HepG2 (cell line): ENCODE results near the gene ZNF274. TPM values are rescaled to one million over a fixed set of nuclear protein-coding genes. Genes with fewer than 3 reads are reported as not detected.

Source experiments
- ATAC-seq: fragments of 200-7000 bp; cut with Tn5 transposase; 3 replicates; pipeline ENCODE4 v1.9.1; 2020; ENCODE audit warnings: mild to moderate bottlenecking, moderate library complexity
- BruUV-seq: library from RNA; stranded (reverse); fragments of 400-500 nt; replicated peaks from 2 replicates; lab custom pipeline; 2021; lab: Mats Ljungman, UMichigan
- CTCF ChIA-PET: fragments of 300-600 bp; formaldehyde crosslinking; extraction: SDS; loops from one replicate; lab custom pipeline; 2021; ENCODE audit warnings: low total read pairs, inconsistent platforms, low intra/inter-chr PET ratio; lab: Yijun Ruan, JAX
- POLR2A ChIA-PET: fragments of 350-600 bp; sonication (Branson Sonifier 250); formaldehyde crosslinking; loops from one replicate; lab custom pipeline; 2020; ENCODE audit warnings: antibody characterized with exemption, inconsistent platforms; lab: Yijun Ruan, JAX
- DNase-seq: peaks from one replicate; pipeline ENCODE4 v3.0.0-alpha.2; 2015; ENCODE audit warnings: low spot score
- FAIRE-seq: peaks from 3 replicates; lab custom pipeline; 2011; peaks lifted over from hg19 to GRCh38; lab: Jason Lieb, UNC
- H2AFZ ChIP-seq: one replicate; pipeline ENCODE4 v1.6.1; 2011; ENCODE audit warnings: low read length, inconsistent platforms
- H3K27ac ChIP-seq: fragments of 300-600 bp; 3 replicates; pipeline ENCODE4 v1.8.0; 2011; ENCODE audit warnings: mixed run types, mild to moderate bottlenecking, mixed read lengths, low read length, inconsistent platforms; ENCODE audit not compliant: insufficient read depth; ENCODE audit errors: extremely low read length
- H3K27me3 ChIP-seq, 2 experiments: fragments of 200-600 bp in 1 of 2; 2 replicates in 1 of 2; 3 replicates in 1 of 2; pipeline versions ENCODE4 v1.6.0 to v1.8.0; 2011; ENCODE audit warnings: low read length in 2 of 2, mild to moderate bottlenecking in 2 of 2, moderate library complexity in 2 of 2, inconsistent platforms in 1 of 2; ENCODE audit not compliant: insufficient read depth in 2 of 2, control insufficient read depth in 1 of 2
- H3K36me3 ChIP-seq, 2 experiments: fragments of 200-600 bp in 1 of 2; replicated peaks in 1 of 2; 2 replicates in 1 of 2; 3 replicates in 1 of 2; pipeline versions ENCODE4 v1.5.1 to v1.8.0; 2011; ENCODE audit warnings: low read length in 2 of 2, inconsistent platforms in 1 of 2; ENCODE audit not compliant: insufficient read depth in 2 of 2, control insufficient read depth in 1 of 2
- H3K4me1 ChIP-seq: 2 replicates; pipeline ENCODE4 v1.5.1; 2012; ENCODE audit warnings: low read length, inconsistent platforms; ENCODE audit not compliant: insufficient read depth
- H3K4me2 ChIP-seq: 2 replicates; pipeline ENCODE4 v1.6.0; 2011; ENCODE audit warnings: low read depth, low read length, inconsistent platforms
- H3K4me3 ChIP-seq, 3 experiments: fragments of 200-600 bp in 1 of 3; sonication (generic), shearing (Covaris generic) in 1 of 3; replicated peaks in 1 of 3; 2 replicates each; pipeline ENCODE4 v1.5.1; 2011 to 2016; ENCODE audit warnings: low read length in 3 of 3, inconsistent platforms in 2 of 3, low read depth in 2 of 3, mild to moderate bottlenecking in 2 of 3, control low read depth in 1 of 3, mixed read lengths in 1 of 3; ENCODE audit not compliant: insufficient read depth in 1 of 3
- H3K79me2 ChIP-seq: one replicate; pipeline ENCODE4 v1.6.1; 2011; ENCODE audit warnings: low read length, inconsistent platforms; ENCODE audit not compliant: insufficient read depth
- H3K9ac ChIP-seq: 2 replicates; pipeline ENCODE4 v1.6.0; 2011; ENCODE audit warnings: mild to moderate bottlenecking, low read depth, low read length, inconsistent platforms; ENCODE audit not compliant: insufficient read depth
- H3K9me3 ChIP-seq: 2 replicates; pipeline ENCODE4 v1.5.1; 2012; ENCODE audit warnings: mild to moderate bottlenecking, low read length
- H4K20me1 ChIP-seq: 2 replicates; pipeline ENCODE4 v1.6.0; 2011; ENCODE audit warnings: inconsistent platforms, mild to moderate bottlenecking, low read length, moderate library complexity; ENCODE audit not compliant: insufficient read depth
- MBNL3 ChIP-seq: fragments of 250-450 bp; sonication (Bioruptor Pico); conservative IDR thresholded peaks from 2 replicates; pipeline ENCODE4 v1.8.0; 2022; ENCODE audit warnings: mild to moderate bottlenecking, inconsistent platforms
- RNF2 ChIP-seq: fragments of 450-650 bp; conservative IDR thresholded peaks from 2 replicates; pipeline ENCODE4 v1.6.1; 2016; ENCODE audit warnings: low read depth
- TAF15 ChIP-seq: fragments of 200-400 bp; formaldehyde crosslinking; IDR thresholded peaks from one replicate; pipeline ENCODE4 v1.6.1; 2018; ENCODE audit warnings: mild to moderate bottlenecking, low read depth, low read length; ENCODE audit not compliant: poor library complexity, severe bottlenecking
- TOE1 ChIP-seq: sonication (generic); formaldehyde crosslinking; IDR thresholded peaks from 2 replicates; pipeline ENCODE4 v1.4.0; 2020; ENCODE audit warnings: mild to moderate bottlenecking, missing genetic modification reagents
- ZNF879 ChIP-seq: sonication (generic); formaldehyde crosslinking; IDR thresholded peaks from 2 replicates; pipeline ENCODE4 v1.8.1; 2023; ENCODE audit warnings: missing genetic modification reagents
- ZSCAN31 ChIP-seq: sonication (generic); formaldehyde crosslinking; IDR thresholded peaks from 2 replicates; pipeline ENCODE4 v1.5.0; 2020; ENCODE audit warnings: low read depth, mild to moderate bottlenecking, missing genetic modification reagents
- WGBS: methylation state at CpG from one replicate; pipeline ENCODE4 v1.1.6; 2017; ENCODE audit warnings: low lambda C conversion rate; 5-methylcytosine and 5-hydroxymethylcytosine counted together
- in situ Hi-C: cut with HindIII; loops from 2 replicates; pipeline ENCODE4 v1.10.0; 2017; ENCODE audit warnings: low pct_unique_long_range_greater_than_20kb; ENCODE audit not compliant: extremely low pct_ligation_motif_present
- intact Hi-C: fragments of 100-400 bp; cut with micrococcal nuclease; formaldehyde crosslinking; loops from one replicate; pipeline ENCODE4 v1.10.0; 2022; ENCODE audit not compliant: unreplicated experiment
- polyA plus RNA-seq, 8 experiments: library from polyadenylated mRNA; depleted of rRNA in 3 of 8; stranded (reverse) in 7 of 8; unstranded in 1 of 8; fragments of >200 nt; fragmentation: Illumina TruSeq in 4 of 8; extraction: Trizol in 4 of 8; gene quantifications; 2 replicates each; pipeline versions ENCODE4 v1.2.1 to v1.2.3, GENCODE V29; 2011 to 2016; ENCODE audit warnings: low read depth in 4 of 8, missing spikeins in 1 of 8, mixed read lengths in 1 of 8; ENCODE audit not compliant: insufficient read depth in 1 of 8
- total RNA-seq, 5 experiments: library from RNA; depleted of rRNA; stranded (reverse); fragments of >200 nt; fragmentation: Illumina TruSeq; extraction: Trizol; gene quantifications; 2 replicates each; pipeline ENCODE4 v1.2.3, GENCODE V29; 2016; ENCODE audit warnings: low read depth in 1 of 5
- TF ChIP-seq, protein P1 (sequence below): sonication (generic); formaldehyde crosslinking; IDR thresholded peaks from 2 replicates; pipeline ENCODE4 v1.8.0; 2022; ENCODE audit warnings: mild to moderate bottlenecking, missing genetic modification reagents, borderline replicate concordance

ZNF274 gene
- total and polyA plus RNA-seq, 2 of the 13 experiments (the other 11 are each of a cell fraction or from before 2014, with no cell fraction given): 16.1 to 23.0 TPM

- 85% methylated on average over 3 of the region's 3 CpGs for whole genome bisulfite sequencing
- no peaks in the 10 kb centered on the region for H3K79me2 ChIP-seq
- no peak overlapping the region for H3K4me3 ChIP-seq
- intact Hi-C loops (no loop called here), in situ Hi-C loops (loop anchor here (10.0 kb wide), 1 partner anchor 67 kb away; no protein-coding TSS in a partner anchor)
- FAIRE-seq (no peak), ATAC-seq (no peak), DNase-seq (no peak)
- H3K27me3 ChIP-seq: no peaks in the 10 kb centered on the region
- H3K4me2 ChIP-seq: no peak overlapping the region
- ChIA-PET CTCF (no interaction called here), POLR2A (no interaction called here)
- H3K4me1 ChIP-seq: no peaks in the 10 kb centered on the region
- H2AFZ ChIP-seq: no peak overlapping the region
- TF ChIP-seq, protein P1, sequence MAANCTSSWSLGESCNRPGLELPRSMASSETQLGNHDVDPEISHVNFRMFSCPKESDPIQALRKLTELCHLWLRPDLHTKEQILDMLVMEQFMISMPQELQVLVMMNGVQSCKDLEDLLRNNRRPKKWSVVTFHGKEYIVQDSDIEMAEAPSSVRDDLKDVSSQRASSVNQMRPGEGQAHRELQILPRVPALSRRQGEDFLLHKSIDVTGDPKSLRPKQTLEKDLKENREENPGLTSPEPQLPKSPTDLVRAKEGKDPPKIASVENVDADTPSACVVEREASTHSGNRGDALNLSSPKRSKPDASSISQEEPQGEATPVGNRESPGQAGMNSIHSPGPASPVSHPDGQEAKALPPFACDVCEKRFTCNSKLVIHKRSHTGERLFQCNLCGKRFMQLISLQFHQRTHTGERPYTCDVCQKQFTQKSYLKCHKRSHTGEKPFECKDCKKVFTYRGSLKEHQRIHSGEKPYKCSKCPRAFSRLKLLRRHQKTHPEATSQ (CRISPR knock-in tag): no peak
- TF ChIP-seq ZNF879 (CRISPR knock-in tag): no peak
- no peak for TF ChIP-seq TAF15
- no peak for TF ChIP-seq ZSCAN31
- TF ChIP-seq RNF2: no peak
- TF ChIP-seq TOE1 (CRISPR knock-in tag): no peak
- no peak for TF ChIP-seq MBNL3 (CRISPR knock-in tag)
- peaks cover 97% of the 10 kb centered on the region for H3K9me3 ChIP-seq
- no peak overlapping the region for H3K9ac ChIP-seq
- peaks cover 10 to 53% of the 10 kb centered on the region in 2 experiments for H3K36me3 ChIP-seq
- no peak overlapping the region for H3K27ac ChIP-seq
- no peaks in the 10 kb centered on the region for H4K20me1 ChIP-seq
- BruUV-seq: no TSS peak
Measured at GRCh38 chr19:58261600-58261967, 78.7 kb downstream of the ZNF274 start.
